Natural killer cell treated with Interleukin-12 subunit alpha and Interleukin-12 subunit beta and Interleukin-15 and Interleukin-18, amount 100 ng/mL, for 72 hours (primary cell): Measurements from ENCODE around the gene C1QTNF4. TPM values are rescaled to one million over a fixed set of nuclear protein-coding genes. Genes with fewer than 3 reads are reported as not detected.
"Not testable (repeated sequence)": the region's sequence is repeated elsewhere in the genome, so short reads cannot be mapped to it uniquely, and the experiment has no call there.

Experiments used
- ATAC-seq, 2 donors: fragments of 150-1000 bp; cut with Tn5 transposase in 1 of 2; sonication (Bioruptor Pico), chemical (Tn5 transposase) in 1 of 2; 2 replicates each; pipeline ENCODE4 v1.10.0; 2021
- DNase-seq: peaks from one replicate; pipeline ENCODE4 v3.0.0; 2022; ENCODE audit warnings: low spot score
- H3K27ac Mint-ChIP-seq, 2 donors: 1 replicate in 1 of 2; 2 replicates in 1 of 2; pipeline ENCODE4 v1.8.0; 2022; ENCODE audit warnings: mixed read lengths in 2 of 2, mild to moderate bottlenecking in 1 of 2, moderate library complexity in 1 of 2
- H3K27me3 Mint-ChIP-seq, 2 donors: 1 replicate in 1 of 2; 2 replicates in 1 of 2; pipeline ENCODE4 v1.8.0; 2022; ENCODE audit warnings: mixed read lengths in 2 of 2
- H3K36me3 Mint-ChIP-seq: one replicate; pipeline ENCODE4 v1.8.0; 2022; ENCODE audit warnings: mixed read lengths
- H3K4me1 Mint-ChIP-seq, 2 donors: 1 replicate in 1 of 2; 2 replicates in 1 of 2; pipeline ENCODE4 v1.8.0; 2022; ENCODE audit warnings: low read depth in 2 of 2, mixed read lengths in 2 of 2, mild to moderate bottlenecking in 1 of 2
- H3K4me3 Mint-ChIP-seq: one replicate; pipeline ENCODE4 v1.8.0; 2022; ENCODE audit warnings: mixed read lengths
- H3K9me3 Mint-ChIP-seq: 2 replicates; pipeline ENCODE4 v1.8.0; 2022; ENCODE audit warnings: mixed read lengths
- total RNA-seq, 2 donors: library from RNA; stranded (reverse); gene quantifications; one replicate each; pipeline ENCODE4 v1.2.3, GENCODE V29; 2022

The C1QTNF4 gene
- not detected for total RNA-seq

DNA sequence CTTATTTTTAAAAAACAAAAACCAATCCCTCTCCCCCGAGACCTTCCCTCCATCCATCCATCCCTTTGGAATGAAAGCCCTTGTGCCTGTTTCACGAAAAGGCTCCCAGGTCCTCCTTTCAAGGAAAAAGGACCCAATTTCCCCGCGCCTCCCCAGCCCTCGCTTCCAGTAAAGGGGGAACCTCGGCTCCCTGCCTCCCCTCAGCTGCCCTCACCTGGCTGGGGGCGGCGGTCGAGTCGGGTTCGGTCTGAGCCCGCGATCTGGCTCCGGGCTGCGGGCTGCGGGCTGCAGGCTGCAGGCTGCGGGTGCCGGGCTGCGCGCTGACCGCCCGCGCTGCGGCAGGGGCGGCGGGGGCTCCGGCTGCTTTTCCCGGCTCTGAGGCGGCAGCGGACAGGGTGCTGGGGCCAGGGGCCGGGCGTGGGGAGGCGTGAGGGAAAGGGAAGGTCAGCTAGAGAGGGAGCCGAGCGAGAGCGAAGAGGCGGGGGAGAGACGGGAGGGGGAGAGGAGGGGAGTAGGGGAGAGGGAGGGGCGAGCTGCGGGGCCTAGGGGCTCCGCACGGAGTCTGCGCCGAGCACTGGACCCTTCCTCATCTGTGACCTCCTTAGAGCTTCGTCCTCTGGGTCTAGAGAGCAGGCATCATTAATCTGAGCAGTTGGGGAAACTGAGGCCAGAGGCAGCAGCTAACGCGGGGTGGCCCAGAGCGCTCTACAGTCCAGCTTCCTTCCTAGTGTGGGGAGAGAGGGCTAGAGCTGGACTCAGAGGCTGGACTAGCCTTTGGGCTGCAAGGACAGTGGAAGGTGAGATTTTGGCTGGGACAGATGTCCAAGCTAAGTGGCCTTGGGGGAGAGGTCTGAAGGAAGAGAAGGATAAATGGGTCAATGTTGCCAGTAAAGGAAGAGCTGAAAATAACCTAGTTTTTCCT, at the start of gene C1QTNF4:
C1QTNF4 (minus strand) TSS at position 478 of the 922 bp plus-strand sequence. CDS start 3,601 bp downstream, outside the sequence.
- no peak within 1 kb of the TSS for H3K27ac Mint-ChIP-seq
- ATAC-seq (no peak), DNase-seq (no peak)
- H3K27me3 Mint-ChIP-seq = peaks cover 23 to 28% of the 10 kb centered on the region in 2 donors
- H3K9me3 Mint-ChIP-seq = no peaks in the 10 kb centered on the region
- H3K4me3 Mint-ChIP-seq = no peak within 1 kb of the TSS
- peaks cover 0 to 7% of the 10 kb centered on the region in 2 donors for H3K4me1 Mint-ChIP-seq
- no peaks in the 10 kb centered on the region for H3K36me3 Mint-ChIP-seq

DNA sequence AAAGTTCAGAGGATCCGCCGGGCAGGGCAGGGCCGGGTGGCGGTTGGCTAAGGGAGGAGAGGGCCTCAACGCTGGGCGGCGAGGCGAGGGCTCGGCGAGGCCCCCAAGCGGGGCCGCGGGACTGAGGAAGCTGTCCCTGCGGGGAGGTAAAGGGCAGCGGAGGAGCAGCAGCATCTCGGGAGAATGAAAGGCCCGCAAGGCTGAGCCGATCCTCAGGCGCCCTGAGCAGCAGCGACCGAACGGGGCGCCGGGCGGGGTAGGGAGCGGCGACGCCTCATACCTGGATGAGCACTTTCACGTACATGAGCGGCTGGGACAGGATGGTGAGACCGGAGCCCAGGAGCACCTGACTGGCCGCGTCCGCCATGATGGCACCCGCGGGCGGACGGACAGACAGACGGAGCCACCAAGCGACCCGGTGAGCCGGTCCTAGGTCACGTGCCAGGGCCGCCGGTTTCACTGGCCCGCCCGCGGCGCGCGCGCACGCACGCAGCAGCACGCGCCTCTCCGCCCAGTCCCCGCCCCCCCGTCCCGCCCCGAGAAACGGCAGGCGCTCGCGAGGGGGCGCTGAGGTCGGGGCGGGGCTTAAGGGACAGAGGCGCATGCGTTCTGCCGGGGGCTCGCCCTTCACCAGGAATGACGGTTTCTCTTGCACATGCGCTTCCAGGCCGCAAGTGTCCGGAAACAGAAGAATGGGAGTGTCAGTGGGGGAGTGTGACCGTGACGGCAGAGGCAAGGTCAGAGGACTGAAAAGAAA, 48.1 kb upstream of the C1QTNF4 start, which contains the start of gene MTCH2:
MTCH2 (minus strand) TSS at position 461 of the 757 bp plus-strand sequence; CDS start at position 367, 94 bp downstream.
- Mint-ChIP-seq H3K4me3 (peak within 1 kb of the TSS; percentile 90), H3K36me3 (peaks cover 6% of the 10 kb centered on the region), H3K27ac (peak within 1 kb of the TSS; percentile 81 to 98), H3K4me1 (peaks cover 19 to 29% of the 10 kb centered on the region in 2 donors), H3K27me3 (no peaks in the 10 kb centered on the region), H3K9me3 (no peaks in the 10 kb centered on the region)
- peak; percentile 97 for DNase-seq
- ATAC-seq = peak; percentile 97

DNA sequence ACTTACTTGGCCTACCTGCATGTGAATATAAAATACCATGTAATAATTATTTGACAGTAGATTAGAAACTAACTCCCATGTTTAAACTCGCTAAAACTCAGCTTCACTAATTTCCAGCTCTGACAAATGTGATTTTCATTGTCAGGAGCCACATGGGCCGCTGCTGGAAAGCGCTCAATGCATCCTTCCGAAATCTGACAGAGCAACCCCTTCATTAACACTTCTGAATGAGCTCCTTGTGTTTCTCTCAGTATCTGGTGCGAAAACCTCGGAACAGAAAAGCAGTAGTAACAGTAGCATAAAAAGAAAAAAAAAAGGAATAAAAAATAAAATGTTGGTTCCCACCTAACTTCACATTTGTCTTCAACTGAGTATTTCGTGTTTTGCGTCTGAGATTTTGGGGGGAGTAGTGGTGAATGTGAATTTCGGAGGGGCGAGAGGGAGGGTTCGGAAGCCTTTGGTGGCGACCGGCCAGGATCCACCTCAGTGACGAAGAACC, 47.4 kb upstream of the C1QTNF4 start:
- H3K9me3 Mint-ChIP-seq = no peaks in the 10 kb centered on the region
- ATAC-seq (no peak), DNase-seq (no peak)
- peak overlapping the region; percentile 81 to 98 for H3K27ac Mint-ChIP-seq
- peaks cover 6% of the 10 kb centered on the region for H3K36me3 Mint-ChIP-seq
- H3K4me3 Mint-ChIP-seq = peak overlapping the region; percentile 90
- H3K27me3 Mint-ChIP-seq = no peaks in the 10 kb centered on the region
- H3K4me1 Mint-ChIP-seq = peaks cover 19 to 29% of the 10 kb centered on the region in 2 donors

DNA sequence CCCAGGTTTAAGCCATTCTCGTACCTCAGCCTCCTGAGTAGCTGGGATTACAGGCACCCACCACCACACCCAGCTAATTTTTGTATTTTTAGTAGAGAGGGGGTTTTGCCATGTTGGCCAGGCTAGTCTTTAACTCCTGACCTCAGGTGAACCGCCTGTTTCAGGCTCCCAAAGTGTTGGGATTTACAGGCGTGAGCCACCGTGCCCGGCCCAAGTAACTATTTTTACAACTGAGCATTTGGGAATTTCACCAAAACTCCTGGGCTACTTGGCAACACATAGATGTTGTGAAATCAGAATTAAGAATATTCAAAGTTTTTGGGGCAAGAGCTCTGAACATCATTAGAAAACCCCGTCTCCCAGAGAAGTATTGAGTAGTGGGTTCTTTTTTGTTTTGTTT, 46.3 kb upstream of the C1QTNF4 start:
- not testable (repeated sequence) for H3K36me3 Mint-ChIP-seq, H3K9me3 Mint-ChIP-seq, DNase-seq, H3K27ac Mint-ChIP-seq, H3K27me3 Mint-ChIP-seq, ATAC-seq
- Mint-ChIP-seq H3K4me1 (peaks cover 19 to 29% of the 10 kb centered on the region in 2 donors), H3K4me3 (peak overlapping the region; percentile 90)

DNA sequence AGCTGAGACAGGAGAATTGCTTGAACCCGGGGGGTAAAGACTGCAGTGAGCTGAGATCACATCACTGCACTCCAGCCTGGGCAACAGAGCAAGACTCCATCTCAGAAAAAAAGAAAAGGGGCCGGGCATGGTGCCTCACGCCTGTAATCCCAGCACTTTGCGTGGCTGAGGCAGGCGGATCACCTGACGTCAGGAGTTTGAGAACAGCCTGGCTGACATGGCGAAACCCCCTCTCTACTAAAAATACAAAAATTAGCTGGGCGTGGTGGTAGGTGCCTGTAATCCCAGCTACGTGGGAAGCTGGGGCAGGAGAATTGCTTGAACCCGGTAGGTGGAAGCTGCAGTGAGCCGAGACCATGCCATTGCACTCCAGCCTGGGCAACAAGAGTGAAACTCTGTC, 42.1 kb upstream of the C1QTNF4 start:
- not testable (repeated sequence) for H3K27ac Mint-ChIP-seq, H3K27me3 Mint-ChIP-seq, H3K4me3 Mint-ChIP-seq, H3K9me3 Mint-ChIP-seq, DNase-seq, ATAC-seq
- Mint-ChIP-seq H3K4me1 (peaks cover 6 to 12% of the 10 kb centered on the region in 2 donors), H3K36me3 (peaks cover 15% of the 10 kb centered on the region)

DNA sequence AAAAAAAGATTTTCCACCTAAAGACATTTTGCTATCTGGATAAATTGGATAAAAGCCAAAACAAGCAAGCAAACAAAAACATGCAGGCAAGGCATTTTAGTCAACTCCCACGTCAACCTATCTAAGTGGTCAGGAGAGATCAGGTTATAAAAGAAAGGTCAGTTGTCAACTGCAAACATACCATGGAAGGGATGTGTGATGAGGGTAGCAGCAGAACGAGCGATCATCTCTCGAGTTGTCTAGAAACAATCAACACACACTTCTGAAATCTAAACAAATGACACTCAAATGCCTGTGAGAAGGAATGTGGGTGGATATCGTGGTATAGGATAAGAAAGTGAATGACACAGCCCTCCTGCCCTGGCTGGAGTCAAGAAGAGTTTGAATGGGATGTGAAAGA, 37.3 kb upstream of the C1QTNF4 start:
- Mint-ChIP-seq H3K27ac (no peak overlapping the region), H3K9me3 (no peaks in the 10 kb centered on the region), H3K4me3 (no peak overlapping the region), H3K36me3 (peaks cover 10% of the 10 kb centered on the region), H3K27me3 (no peaks in the 10 kb centered on the region), H3K4me1 (no peaks in the 10 kb centered on the region)
- DNase-seq (no peak), ATAC-seq (no peak)

DNA sequence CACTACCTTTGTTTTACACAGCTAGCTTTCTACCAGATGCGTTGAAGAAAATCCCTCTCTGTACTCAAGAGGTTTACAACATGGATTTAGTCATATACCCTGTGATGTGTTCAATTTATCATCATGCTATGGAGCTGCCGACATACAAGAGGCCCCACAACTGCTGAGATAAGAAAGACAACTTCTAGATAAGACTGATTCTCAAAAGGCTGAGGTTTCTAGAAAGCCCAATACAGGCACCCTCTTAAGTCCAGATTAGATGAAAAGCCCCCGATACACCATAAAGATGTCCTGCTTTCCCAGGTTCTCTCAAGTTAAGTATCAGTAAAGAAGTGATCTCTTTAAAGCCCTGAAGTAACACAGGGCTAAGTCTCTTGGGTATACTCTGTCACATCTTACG, 33.8 kb upstream of the C1QTNF4 start:
- Mint-ChIP-seq H3K9me3 (no peaks in the 10 kb centered on the region), H3K36me3 (peaks cover 11% of the 10 kb centered on the region), H3K27me3 (no peaks in the 10 kb centered on the region), H3K27ac (no peak overlapping the region), H3K4me1 (no peaks in the 10 kb centered on the region), H3K4me3 (no peak overlapping the region)
- ATAC-seq (no peak), DNase-seq (no peak)

DNA sequence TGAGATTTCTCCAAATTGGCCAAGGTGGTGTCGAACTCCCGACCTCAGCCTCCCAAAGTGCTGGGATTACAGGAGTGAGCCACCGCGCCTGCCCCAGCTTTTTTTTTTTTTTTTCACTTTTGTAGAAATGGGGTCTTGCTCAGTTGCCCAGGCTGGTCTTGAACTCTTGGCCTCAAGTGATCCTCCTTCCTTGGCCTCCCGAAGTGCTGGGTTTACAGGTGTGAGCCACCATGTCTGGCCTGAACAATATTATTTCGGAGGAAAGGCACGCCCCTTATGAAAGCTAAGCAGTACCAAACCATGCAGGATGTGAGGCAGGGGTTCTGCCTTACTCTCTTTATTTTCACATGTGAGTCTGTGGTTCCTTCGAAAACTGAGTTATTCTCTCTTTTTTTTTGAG, 32.0 kb upstream of the C1QTNF4 start:
- Mint-ChIP-seq H3K27ac (no peak overlapping the region), H3K9me3 (no peaks in the 10 kb centered on the region), H3K4me1 (no peaks in the 10 kb centered on the region), H3K27me3 (no peaks in the 10 kb centered on the region), H3K4me3 (no peak overlapping the region), H3K36me3 (peaks cover 11% of the 10 kb centered on the region)
- DNase-seq (no peak), ATAC-seq (no peak)

DNA sequence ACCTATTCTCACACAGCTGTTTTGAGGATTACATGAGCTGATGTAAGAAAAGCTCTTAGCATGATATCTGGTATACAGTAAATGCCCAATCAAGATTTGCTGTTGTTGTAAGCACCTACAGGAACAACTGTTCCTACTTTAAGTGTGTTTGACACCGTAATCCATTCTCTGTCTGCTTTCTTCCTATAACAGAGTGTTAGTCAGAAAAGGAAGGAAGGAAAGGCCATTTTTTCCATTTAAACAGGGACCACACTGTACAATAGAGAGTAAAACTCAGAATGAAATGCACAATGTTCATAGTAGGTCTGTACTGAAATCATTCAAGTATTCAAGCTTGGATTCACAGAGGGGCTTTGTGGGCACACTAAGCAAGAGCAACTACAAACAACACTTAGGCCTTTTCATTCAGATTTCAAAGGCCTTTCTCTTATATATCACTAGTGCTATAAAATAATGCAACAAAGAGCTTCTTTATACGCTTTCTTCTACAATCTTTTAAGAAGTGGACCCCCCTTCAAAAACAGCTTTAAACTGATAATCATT, 26.7 kb upstream of the C1QTNF4 start:
- no peaks in the 10 kb centered on the region for H3K9me3 Mint-ChIP-seq
- H3K27ac Mint-ChIP-seq = no peak overlapping the region
- H3K27me3 Mint-ChIP-seq = peaks cover 0 to 3% of the 10 kb centered on the region in 2 donors
- peaks cover 16% of the 10 kb centered on the region for H3K36me3 Mint-ChIP-seq
- no peak for DNase-seq
- H3K4me3 Mint-ChIP-seq = no peak overlapping the region
- ATAC-seq = no peak
- H3K4me1 Mint-ChIP-seq = peaks cover 0 to 10% of the 10 kb centered on the region in 2 donors

DNA sequence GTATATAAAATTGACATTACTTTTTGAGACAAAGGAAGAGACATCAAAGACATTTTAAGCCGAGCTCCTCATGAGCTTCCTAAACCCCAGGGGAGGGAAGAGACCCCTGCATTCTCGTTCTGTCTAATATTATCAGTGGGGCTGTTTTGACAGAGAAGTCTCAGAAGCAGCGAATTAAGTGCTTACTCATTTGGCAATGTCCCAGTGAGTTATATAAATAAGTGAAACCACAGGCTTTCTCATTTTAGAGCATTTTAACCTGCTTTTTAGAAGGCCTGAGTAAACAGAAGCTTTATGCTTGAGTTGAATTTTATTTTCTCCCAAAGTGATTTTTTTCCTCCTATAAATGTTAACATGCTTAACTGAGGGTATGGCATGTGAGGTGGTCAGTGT, 23.2 kb upstream of the C1QTNF4 start:
- ATAC-seq = no peak
- H3K4me3 Mint-ChIP-seq = no peak overlapping the region
- H3K4me1 Mint-ChIP-seq = peaks cover 5 to 14% of the 10 kb centered on the region in 2 donors
- no peaks in the 10 kb centered on the region for H3K9me3 Mint-ChIP-seq
- peaks cover 0 to 8% of the 10 kb centered on the region in 2 donors for H3K27me3 Mint-ChIP-seq
- no peak overlapping the region for H3K27ac Mint-ChIP-seq
- peaks cover 10% of the 10 kb centered on the region for H3K36me3 Mint-ChIP-seq
- no peak for DNase-seq

DNA sequence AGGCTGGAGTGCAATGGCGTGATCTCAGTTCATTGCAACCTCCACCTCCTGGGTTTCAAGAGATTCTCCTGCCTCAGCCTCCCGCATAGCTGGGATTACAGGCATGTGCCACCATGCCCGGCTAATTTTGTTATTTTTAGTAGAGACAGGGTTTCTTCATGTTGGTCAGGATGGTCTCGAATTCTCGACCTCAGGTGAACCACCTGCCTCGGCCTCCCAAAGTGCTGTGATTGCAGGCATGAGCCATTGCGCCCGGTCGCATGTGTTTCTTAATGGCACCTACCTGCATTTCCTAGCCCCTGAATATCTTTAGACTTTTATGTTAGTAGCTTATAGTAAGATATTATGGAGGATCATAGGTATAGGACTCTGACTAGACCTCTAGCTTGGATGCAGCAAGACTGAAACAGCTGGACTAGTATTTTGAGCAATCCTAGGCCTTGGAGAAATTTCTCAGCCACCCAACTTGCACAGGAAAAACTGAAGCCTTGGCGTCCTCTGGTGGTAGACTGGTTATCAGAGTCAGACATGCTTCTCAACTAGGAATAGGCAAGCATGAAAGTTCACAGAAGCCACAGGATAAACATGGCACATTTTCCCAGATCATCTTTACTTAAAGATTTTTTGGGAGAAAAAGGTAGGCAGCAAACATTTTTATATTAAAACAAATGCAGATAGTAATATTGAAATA, 22.7 kb upstream of the C1QTNF4 start:
- no peak for ATAC-seq
- Mint-ChIP-seq H3K4me1 (peaks cover 5 to 14% of the 10 kb centered on the region in 2 donors), H3K27ac (no peak overlapping the region), H3K4me3 (peak overlapping the region; percentile 17), H3K36me3 (peaks cover 6% of the 10 kb centered on the region), H3K27me3 (peaks cover 0 to 8% of the 10 kb centered on the region in 2 donors), H3K9me3 (no peaks in the 10 kb centered on the region)
- no peak for DNase-seq

DNA sequence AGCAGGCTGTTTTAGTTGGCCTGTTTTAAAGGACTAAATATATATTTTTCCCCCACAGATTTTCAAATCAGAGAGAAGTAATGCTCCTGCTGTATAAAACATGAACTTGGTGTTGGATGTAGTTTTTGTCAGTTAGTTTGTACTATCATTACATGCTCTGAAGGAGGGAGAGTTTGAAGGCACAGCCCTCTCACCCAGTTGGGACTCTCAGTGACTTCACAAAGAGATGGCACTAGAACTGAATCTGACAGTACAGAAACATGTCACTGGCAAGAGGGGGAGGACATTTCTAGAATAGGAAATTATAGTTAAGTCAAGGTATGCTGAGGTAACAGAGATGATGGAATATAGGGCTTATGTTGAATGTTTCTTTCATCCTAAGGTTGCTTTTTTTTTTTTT, 21.0 kb upstream of the C1QTNF4 start:
- Mint-ChIP-seq H3K27ac (no peak overlapping the region), H3K36me3 (peaks cover 6% of the 10 kb centered on the region), H3K4me1 (peaks cover 5 to 14% of the 10 kb centered on the region in 2 donors), H3K27me3 (peaks cover 0 to 8% of the 10 kb centered on the region in 2 donors), H3K9me3 (no peaks in the 10 kb centered on the region), H3K4me3 (peak overlapping the region; percentile 38)
- DNase-seq (no peak), ATAC-seq (no peak)

DNA sequence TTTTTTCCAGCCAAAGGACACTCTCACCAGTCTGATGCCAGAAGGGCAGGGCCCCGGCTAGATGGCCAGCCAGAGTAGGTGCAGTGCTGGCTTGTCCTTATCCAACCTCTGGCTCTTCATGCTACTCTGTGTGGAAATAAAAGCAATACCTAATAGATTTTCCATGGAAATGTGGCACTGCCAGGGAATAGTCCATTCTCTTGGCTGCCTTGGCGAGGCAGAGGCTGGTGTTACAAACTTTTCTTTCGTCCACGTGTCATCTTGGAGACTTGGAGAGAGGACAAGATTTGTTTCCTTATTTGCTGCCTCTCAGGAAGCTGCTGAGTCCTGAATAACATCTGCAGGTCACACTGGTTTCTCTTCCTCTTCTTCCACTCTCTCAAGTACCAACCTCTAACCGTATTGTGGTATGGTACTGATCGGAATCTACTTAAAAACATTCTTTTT, 17.2 kb upstream of the C1QTNF4 start:
- ATAC-seq (no peak), DNase-seq (no peak)
- Mint-ChIP-seq H3K27ac (no peak overlapping the region), H3K4me3 (no peak overlapping the region), H3K27me3 (peaks cover 0 to 8% of the 10 kb centered on the region in 2 donors), H3K4me1 (peaks cover 5 to 16% of the 10 kb centered on the region in 2 donors), H3K9me3 (no peaks in the 10 kb centered on the region), H3K36me3 (no peaks in the 10 kb centered on the region)
